ENCODE measurements around the gene ANO9. TPM values are rescaled to one million over a fixed set of nuclear protein-coding genes. Genes with fewer than 3 reads are reported as not detected.

ANO9 gene, protein sequence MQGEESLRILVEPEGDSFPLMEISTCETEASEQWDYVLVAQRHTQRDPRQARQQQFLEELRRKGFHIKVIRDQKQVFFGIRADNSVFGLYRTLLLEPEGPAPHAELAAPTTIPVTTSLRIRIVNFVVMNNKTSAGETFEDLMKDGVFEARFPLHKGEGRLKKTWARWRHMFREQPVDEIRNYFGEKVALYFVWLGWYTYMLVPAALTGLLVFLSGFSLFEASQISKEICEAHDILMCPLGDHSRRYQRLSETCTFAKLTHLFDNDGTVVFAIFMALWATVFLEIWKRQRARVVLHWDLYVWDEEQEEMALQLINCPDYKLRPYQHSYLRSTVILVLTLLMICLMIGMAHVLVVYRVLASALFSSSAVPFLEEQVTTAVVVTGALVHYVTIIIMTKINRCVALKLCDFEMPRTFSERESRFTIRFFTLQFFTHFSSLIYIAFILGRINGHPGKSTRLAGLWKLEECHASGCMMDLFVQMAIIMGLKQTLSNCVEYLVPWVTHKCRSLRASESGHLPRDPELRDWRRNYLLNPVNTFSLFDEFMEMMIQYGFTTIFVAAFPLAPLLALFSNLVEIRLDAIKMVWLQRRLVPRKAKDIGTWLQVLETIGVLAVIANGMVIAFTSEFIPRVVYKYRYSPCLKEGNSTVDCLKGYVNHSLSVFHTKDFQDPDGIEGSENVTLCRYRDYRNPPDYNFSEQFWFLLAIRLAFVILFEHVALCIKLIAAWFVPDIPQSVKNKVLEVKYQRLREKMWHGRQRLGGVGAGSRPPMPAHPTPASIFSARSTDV
- 67.6 and 74.5 TPM in 2 replicates for total RNA-seq

GRCh38 chr11:441418-442274 lies at the start of gene ANO9:
Gene ANO9, minus strand, starts transcription at chr11:442011. Its CDS starts 85 bp downstream, at chr11:441926.
- intact Hi-C loops (cut with micrococcal nuclease): no loop called here

DNA sequence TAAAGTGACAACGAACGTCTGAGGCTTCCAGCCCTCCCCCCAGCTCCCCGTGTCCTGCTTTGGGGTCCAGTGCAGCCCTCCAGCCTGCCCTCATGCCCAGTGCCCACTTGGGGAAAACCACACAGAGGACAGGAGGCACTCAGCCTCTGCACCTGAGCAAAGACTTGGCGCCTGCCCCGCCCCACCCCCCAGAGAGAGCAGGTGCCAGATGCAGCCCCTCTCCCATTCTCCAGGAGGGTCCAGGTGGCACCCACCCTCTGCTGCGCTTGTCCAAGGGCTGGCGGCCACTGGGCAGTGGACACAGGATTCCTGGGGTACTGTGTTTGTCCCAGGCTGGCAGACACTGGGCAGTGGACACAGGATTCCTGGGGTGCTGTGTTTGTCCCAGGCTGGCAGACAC lies 49.5 kb upstream of the ANO9 start:
- intact Hi-C loops (cut with micrococcal nuclease): no loop called here

- intact Hi-C loops (cut with micrococcal nuclease): no loop called here
Measured at GRCh38 chr11:490930-491260, 49.1 kb upstream of the ANO9 start.

GRCh38 chr11:490186-490929 lies 48.5 kb upstream of the ANO9 start:
- intact Hi-C loops (cut with micrococcal nuclease): no loop called here

DNA sequence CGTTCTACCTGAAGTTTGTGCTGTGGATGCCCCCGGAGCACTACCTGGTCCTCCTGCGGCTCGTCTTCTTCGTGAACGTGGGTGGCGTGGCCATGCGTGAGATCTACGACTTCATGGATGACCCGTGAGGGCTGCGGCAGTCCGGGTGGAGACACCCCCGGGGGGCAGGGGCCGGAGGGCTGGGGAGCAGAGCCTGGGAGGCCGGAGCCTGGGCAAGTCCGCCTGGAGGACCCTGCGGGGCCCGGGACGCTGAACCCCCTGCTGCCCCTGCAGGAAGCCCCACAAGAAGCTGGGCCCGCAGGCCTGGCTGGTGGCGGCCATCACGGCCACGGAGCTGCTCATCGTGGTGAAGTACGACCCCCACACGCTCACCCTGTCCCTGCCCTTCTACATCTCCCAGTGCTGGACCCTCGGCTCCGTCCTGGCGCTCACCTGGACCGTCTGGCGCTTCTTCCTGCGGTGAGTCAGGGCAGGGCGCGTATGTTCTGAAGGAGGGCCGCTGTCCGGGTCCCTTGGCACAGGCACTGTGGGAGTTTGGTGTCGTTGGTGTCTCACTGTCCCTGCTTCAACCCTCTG lies 47.9 kb upstream of the ANO9 start:
- intact Hi-C loops (cut with micrococcal nuclease): no loop called here

DNA sequence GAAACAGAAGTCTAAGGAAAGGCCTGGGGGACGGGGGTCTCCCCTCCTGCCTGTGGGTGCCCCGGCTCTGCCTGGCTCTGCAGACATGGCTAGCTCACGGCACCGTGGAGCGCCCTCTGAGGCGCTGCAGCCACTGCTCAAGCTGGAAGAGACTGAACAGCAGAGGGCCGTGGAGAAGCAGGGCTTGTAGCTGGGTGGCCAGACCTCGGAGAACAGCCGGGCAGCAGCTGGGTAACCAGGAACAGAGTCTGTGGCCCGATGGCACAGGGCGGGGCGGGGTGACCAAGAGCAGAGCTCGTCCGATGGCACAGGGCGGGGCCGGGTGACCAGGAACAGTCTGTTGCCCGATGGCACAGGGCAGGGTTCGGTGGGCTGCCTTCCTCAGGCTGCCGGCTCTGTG lies 47.2 kb upstream of the ANO9 start:
- intact Hi-C loops (cut with micrococcal nuclease): no loop called here

DNA sequence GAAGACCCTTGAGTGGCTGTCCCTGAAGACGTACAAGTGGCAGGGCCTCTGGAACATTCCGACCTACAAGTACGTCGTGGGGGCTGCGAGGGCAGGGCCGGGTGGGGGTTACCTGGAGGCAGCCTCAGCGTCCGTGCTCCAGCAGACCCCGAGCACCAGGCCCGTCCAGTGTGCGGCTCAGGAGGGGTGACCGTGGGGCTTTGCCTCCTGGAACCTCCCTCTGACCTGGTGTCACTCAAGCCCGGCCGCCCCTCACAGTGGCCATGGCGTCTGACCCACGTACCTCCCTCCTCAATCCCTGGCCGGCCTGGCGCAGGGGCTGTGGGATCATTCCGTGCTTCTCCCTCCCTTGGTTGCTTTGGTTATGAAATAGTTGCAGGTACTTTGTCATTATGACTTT lies 46.8 kb upstream of the ANO9 start:
- intact Hi-C loops (cut with micrococcal nuclease): no loop called here

GRCh38 chr11:488062-488461 lies 46.3 kb upstream of the ANO9 start:
- intact Hi-C loops (cut with micrococcal nuclease): no loop called here

- intact Hi-C loops (cut with micrococcal nuclease): no loop called here
Measured at GRCh38 chr11:487571-488021, 45.8 kb upstream of the ANO9 start.

- intact Hi-C loops (cut with micrococcal nuclease): no loop called here
Measured at GRCh38 chr11:486189-486588, 44.4 kb upstream of the ANO9 start.

DNA sequence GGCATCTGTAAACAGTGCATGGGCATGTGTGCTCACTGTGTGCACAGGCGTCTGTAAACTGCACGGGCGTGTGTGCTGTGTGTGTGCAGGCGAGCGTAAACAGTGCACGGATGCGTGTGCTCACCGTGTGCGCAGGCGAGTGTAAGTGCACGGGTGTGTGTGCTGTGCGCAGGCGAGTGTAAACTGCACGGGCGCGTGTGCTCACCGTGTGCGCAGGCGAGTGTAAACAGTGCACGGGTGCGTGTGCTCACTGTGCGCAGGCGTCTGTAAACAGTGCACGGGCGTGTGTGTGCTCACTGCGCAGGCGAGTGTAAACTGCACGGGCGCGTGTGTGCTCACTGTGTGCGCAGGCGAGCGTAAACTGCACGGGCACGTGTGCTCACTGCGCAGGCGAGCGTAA lies 42.8 kb upstream of the ANO9 start:
- intact Hi-C loops (cut with micrococcal nuclease): no loop called here

- intact Hi-C loops (cut with micrococcal nuclease): no loop called here
Measured at GRCh38 chr11:479311-479710, 37.5 kb upstream of the ANO9 start.

DNA sequence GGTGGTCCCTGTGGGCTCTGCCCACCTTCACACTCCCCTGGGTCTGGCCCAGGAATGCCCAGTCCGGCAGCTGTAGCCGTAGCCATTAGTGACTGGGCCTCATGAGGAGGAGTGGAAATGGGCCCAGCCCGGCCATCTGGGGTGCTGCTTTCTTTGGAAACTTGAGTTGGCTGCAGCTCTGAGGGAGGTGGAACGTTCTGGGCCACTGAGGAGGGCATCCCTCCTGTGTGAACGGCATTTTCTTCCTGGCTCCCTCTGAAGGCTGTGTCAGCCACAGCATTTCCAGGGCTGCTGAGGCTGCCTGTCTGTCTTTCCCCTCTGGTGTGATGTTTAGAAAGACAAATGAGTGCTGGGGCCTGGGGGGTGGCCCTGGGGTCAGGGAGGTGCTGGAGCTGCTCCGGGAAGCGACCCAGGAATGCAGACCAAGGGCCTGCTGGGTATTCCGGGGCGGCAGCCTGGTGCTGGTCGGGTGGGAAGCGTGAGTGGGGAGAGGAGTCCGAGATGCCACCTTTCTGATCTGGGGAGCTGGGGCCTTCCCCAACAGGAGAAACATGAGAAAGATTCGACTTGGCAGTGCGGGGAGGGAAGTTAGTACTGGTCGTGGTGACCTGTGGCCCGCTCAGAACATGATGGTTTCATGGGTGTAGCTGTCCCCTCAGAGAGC lies 35.4 kb upstream of the ANO9 start:
- intact Hi-C loops (cut with micrococcal nuclease): no loop called here

DNA sequence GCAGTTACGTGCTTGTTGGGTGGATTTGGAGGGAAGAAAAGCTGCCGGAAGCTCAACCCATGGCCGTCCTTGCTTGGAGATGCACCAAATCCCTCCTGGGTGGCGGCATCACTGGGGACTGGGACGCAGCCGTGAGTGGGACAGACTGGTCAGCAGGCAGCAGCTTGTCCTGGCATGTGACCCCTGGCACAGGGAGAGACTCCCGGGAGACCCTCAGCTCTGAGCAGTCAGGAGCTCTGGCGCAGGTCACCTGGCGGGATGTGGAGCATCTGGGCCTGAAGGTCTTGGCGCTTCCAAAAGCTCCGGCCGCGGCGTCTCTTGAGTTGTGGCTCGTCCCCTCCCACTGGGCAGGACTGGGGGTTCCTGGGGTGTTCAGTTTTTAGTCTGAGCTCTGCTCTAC lies 34.6 kb upstream of the ANO9 start:
- intact Hi-C loops (cut with micrococcal nuclease): no loop called here

- intact Hi-C loops (cut with micrococcal nuclease): no loop called here
Measured at GRCh38 chr11:475941-476340, 34.1 kb upstream of the ANO9 start.

- intact Hi-C loops (cut with micrococcal nuclease): no loop called here
Measured at GRCh38 chr11:474914-475506, 33.2 kb upstream of the ANO9 start.

- intact Hi-C loops (cut with micrococcal nuclease): no loop called here
Measured at GRCh38 chr11:473962-474785, 32.4 kb upstream of the ANO9 start.

GRCh38 chr11:473415-473814 lies 31.6 kb upstream of the ANO9 start:
- intact Hi-C loops (cut with micrococcal nuclease): no loop called here

GRCh38 chr11:472816-473215 lies 31.0 kb upstream of the ANO9 start:
- intact Hi-C loops (cut with micrococcal nuclease): no loop called here
